GM12878 (cell line): ENCODE data around the gene RSPO4. TPM values are rescaled to one million over a fixed set of nuclear protein-coding genes. Genes with fewer than 3 reads are reported as not detected.

Source experiments
- ATAC-seq: fragments of 200-7000 bp; cut with Tn5 transposase; 3 replicates; pipeline ENCODE4 v1.9.1; 2020; ENCODE audit warnings: mild to moderate bottlenecking, moderate library complexity
- BruUV-seq: library from RNA; stranded (reverse); fragments of 400-500 nt; replicated peaks from 2 replicates; lab custom pipeline; 2021; lab: Mats Ljungman, UMichigan
- CTCF ChIA-PET: fragments of 300-600 bp; sonication (Branson Sonifier 250); formaldehyde crosslinking; extraction: SDS; loops from one replicate; lab custom pipeline; 2021; ENCODE audit warnings: inconsistent platforms; lab: Yijun Ruan, JAX
- POLR2A ChIA-PET: fragments of 350-600 bp; formaldehyde crosslinking; extraction: SDS; loops from one replicate; lab custom pipeline; 2021; ENCODE audit warnings: inconsistent platforms; lab: Charles Lee
- RAD21 ChIA-PET: fragments of 300-600 bp; sonication (Branson Sonifier 250); formaldehyde crosslinking; loops from one replicate; lab custom pipeline; 2023; ENCODE audit warnings: antibody characterized with exemption; ENCODE audit not compliant: unreplicated experiment; lab: Charles Lee
- SMC1A ChIA-PET: fragments of 300-600 bp; sonication (Branson Sonifier 250); formaldehyde crosslinking; loops from one replicate; lab custom pipeline; 2023; ENCODE audit not compliant: unreplicated experiment, uncharacterized antibody; lab: Charles Lee
- DNase-seq: peaks from one replicate; pipeline ENCODE4 v3.0.0-alpha.2; 2011; ENCODE audit warnings: low read depth, low spot score
- FAIRE-seq: peaks from 3 replicates; lab custom pipeline; 2011; peaks lifted over from hg19 to GRCh38; lab: Jason Lieb, UNC
- H2AFZ ChIP-seq: 2 replicates; pipeline ENCODE4 v1.6.0; 2011; ENCODE audit warnings: low read depth, low read length, control low read depth; ENCODE audit not compliant: control insufficient read depth
- H3K27ac ChIP-seq: 2 replicates; pipeline ENCODE4 v1.5.1; 2011; ENCODE audit warnings: control low read depth; ENCODE audit not compliant: control insufficient read depth, insufficient read depth
- H3K27me3 ChIP-seq, 2 experiments: replicated peaks in 1 of 2; 2 replicates each; pipeline versions ENCODE4 v1.6.0 to v1.6.1; 2011; ENCODE audit warnings: low read length in 1 of 2; ENCODE audit not compliant: control insufficient read depth in 2 of 2, insufficient read depth in 2 of 2
- H3K36me3 ChIP-seq, 2 experiments: 2 replicates each; pipeline ENCODE4 v1.5.1; 2011; ENCODE audit warnings: low read length in 1 of 2; ENCODE audit not compliant: control insufficient read depth in 2 of 2, insufficient read depth in 2 of 2
- H3K4me1 ChIP-seq: 2 replicates; pipeline ENCODE4 v1.6.1; 2011; ENCODE audit warnings: mild to moderate bottlenecking, low read length, moderate library complexity, mixed read lengths; ENCODE audit not compliant: control insufficient read depth, insufficient read depth
- H3K4me2 ChIP-seq: 2 replicates; pipeline ENCODE4 v1.6.0; 2011; ENCODE audit warnings: control low read depth; ENCODE audit not compliant: control insufficient read depth, insufficient read depth
- H3K4me3 ChIP-seq: fragments of 200-600 bp; sonication (generic); 2 replicates; pipeline ENCODE4 v1.5.1; 2016
- H3K79me2 ChIP-seq: 2 replicates; pipeline ENCODE4 v1.6.0; 2011; ENCODE audit warnings: low read length; ENCODE audit not compliant: control insufficient read depth, insufficient read depth
- H3K9ac ChIP-seq: 2 replicates; pipeline ENCODE4 v1.8.0; 2011; ENCODE audit warnings: low read length, control low read depth, mixed read lengths; ENCODE audit not compliant: control insufficient read depth, insufficient read depth
- H3K9me3 ChIP-seq: replicated peaks from 3 replicates; pipeline ENCODE4 v1.5.1; 2011; ENCODE audit warnings: mild to moderate bottlenecking, low read length; ENCODE audit not compliant: control insufficient read depth, insufficient read depth
- H4K20me1 ChIP-seq: 2 replicates; pipeline ENCODE4 v1.6.0; 2011; ENCODE audit not compliant: control insufficient read depth, insufficient read depth
- DPF2 ChIP-seq: fragments of 450-650 bp; IDR thresholded peaks from 2 replicates; pipeline ENCODE4 v1.6.1; 2017; ENCODE audit warnings: mild to moderate bottlenecking
- EP300 ChIP-seq, 2 experiments: fragments of 150-350 bp in 1 of 2; IDR thresholded peaks; 2 replicates each; pipeline ENCODE4 v1.6.1; 2011 to 2012; ENCODE audit warnings: low read depth in 2 of 2, low read length in 2 of 2, borderline replicate concordance in 1 of 2, improper control_type of control experiment in 1 of 2, inconsistent platforms in 1 of 2; ENCODE audit not compliant: control insufficient read depth in 1 of 2
- ESRRA ChIP-seq: IDR thresholded peaks from 2 replicates; pipeline ENCODE4 v1.6.1; 2012; ENCODE audit warnings: mild to moderate bottlenecking, low read length, improper control_type of control experiment
- HDAC2 ChIP-seq: fragments of 200-600 bp; sonication (generic); IDR thresholded peaks from 2 replicates; pipeline ENCODE4 v1.6.1; 2017
- HDAC6 ChIP-seq: fragments of 200-600 bp; sonication (generic); IDR thresholded peaks from one replicate; pipeline ENCODE4 v1.8.0; 2017; ENCODE audit warnings: antibody characterized with exemption; ENCODE audit not compliant: unreplicated experiment
- HSF1 ChIP-seq: fragments of 150-350 bp; IDR thresholded peaks from 2 replicates; pipeline ENCODE4 v1.6.1; 2014; ENCODE audit warnings: mild to moderate bottlenecking, low read depth, low read length
- JUND ChIP-seq: IDR thresholded peaks from 2 replicates; pipeline ENCODE4 v1.6.1; 2012; ENCODE audit warnings: low read depth, mild to moderate bottlenecking, low read length, improper control_type of control experiment, moderate library complexity
- LARP7 ChIP-seq: fragments of 450-650 bp; IDR thresholded peaks from 2 replicates; pipeline ENCODE4 v1.6.1; 2017; ENCODE audit warnings: mild to moderate bottlenecking
- MEF2B ChIP-seq: fragments of 450-650 bp; IDR thresholded peaks from 2 replicates; pipeline ENCODE4 v1.6.1; 2018; ENCODE audit warnings: mild to moderate bottlenecking, moderate library complexity; ENCODE audit not compliant: partially characterized antibody, poor library complexity, severe bottlenecking
- NR2C2 ChIP-seq: IDR thresholded peaks from 2 replicates; pipeline ENCODE4 v1.6.1; 2011; ENCODE audit warnings: borderline replicate concordance, low read depth; ENCODE audit not compliant: control insufficient read depth, insufficient read length
- PAX5 ChIP-seq: IDR thresholded peaks from 2 replicates; pipeline ENCODE4 v1.6.1; 2011; ENCODE audit warnings: low read depth, low read length, borderline replicate concordance
- PML ChIP-seq: IDR thresholded peaks from 2 replicates; pipeline ENCODE4 v1.6.1; 2012; ENCODE audit warnings: low read length, inconsistent platforms
- PRDM15 ChIP-seq: fragments of 450-650 bp; formaldehyde crosslinking; IDR thresholded peaks from 2 replicates; pipeline ENCODE4 v1.4.0; 2020; ENCODE audit warnings: mild to moderate bottlenecking, moderate library complexity
- RAD21 ChIP-seq: IDR thresholded peaks from 2 replicates; pipeline ENCODE4 v1.6.1; 2011; ENCODE audit warnings: mild to moderate bottlenecking, low read depth, low read length, moderate library complexity; ENCODE audit not compliant: insufficient read depth
- RAD51 ChIP-seq: fragments of 450-650 bp; IDR thresholded peaks from 2 replicates; pipeline ENCODE4 v1.6.1; 2016; ENCODE audit warnings: moderate library complexity, mild to moderate bottlenecking, inconsistent platforms
- RBBP5 ChIP-seq: fragments of 200-600 bp; sonication (generic); conservative IDR thresholded peaks from 2 replicates; pipeline ENCODE4 v1.6.1; 2016
- RELA ChIP-seq: fragments of 450-650 bp; IDR thresholded peaks from 2 replicates; pipeline ENCODE4 v1.8.0; 2014; ENCODE audit warnings: borderline replicate concordance; ENCODE audit not compliant: partially characterized antibody
- SIX5 ChIP-seq: IDR thresholded peaks from 2 replicates; pipeline ENCODE4 v1.6.1; 2011; ENCODE audit warnings: mild to moderate bottlenecking, low read depth, low read length, moderate library complexity; ENCODE audit not compliant: severe bottlenecking
- TCF7 ChIP-seq: IDR thresholded peaks from 2 replicates; pipeline ENCODE4 v1.6.1; 2014; ENCODE audit warnings: antibody characterized with exemption, borderline replicate concordance
- ZNF207 ChIP-seq: fragments of 450-650 bp; IDR thresholded peaks from 2 replicates; pipeline ENCODE4 v1.6.1; 2014; ENCODE audit warnings: antibody characterized with exemption, mild to moderate bottlenecking, borderline replicate concordance
- WGBS: methylation state at CpG from one replicate; pipeline ENCODE4 v1.1.6; 2016; ENCODE audit warnings: low lambda C conversion rate; ENCODE audit not compliant: insufficient replicate concordance, insufficient coverage; ENCODE audit errors: missing lambda C conversion rate; 5-methylcytosine and 5-hydroxymethylcytosine counted together
- in situ Hi-C: fragments of 300-500 bp; cut with MboI; formaldehyde crosslinking; loops from 9 replicates; pipeline ENCODE4 v1.14.3; 2018; ENCODE audit warnings: mixed read lengths
- intact Hi-C: fragments of 100-400 bp; cut with micrococcal nuclease; formaldehyde crosslinking; loops from one replicate; pipeline ENCODE4 v1.14.2; 2022; ENCODE audit not compliant: unreplicated experiment
- polyA plus RNA-seq, 11 experiments: library from polyadenylated mRNA; depleted of rRNA in 4 of 11; unstranded in 6 of 11; stranded (reverse) in 5 of 11; fragments of >200 nt; fragmentation: Nextera tagmentation in 4 of 11; fragmentation: Illumina TruSeq in 1 of 11; extraction: Ambion mirVana in 4 of 11; extraction: Trizol in 1 of 11; gene quantifications; 1 replicate in 1 of 11; 2 replicates in 10 of 11; pipeline versions ENCODE4 v1.2.1 to v1.2.3, GENCODE V29; 2011 to 2016; ENCODE audit warnings: inconsistent platforms in 2 of 11, missing spikeins in 2 of 11, low read depth in 1 of 11
- total RNA-seq, 4 experiments: library from RNA; depleted of rRNA in 3 of 4; stranded (reverse); fragments of >200 nt in 3 of 4; fragmentation: Illumina TruSeq in 1 of 4; extraction: Trizol in 1 of 4; gene quantifications; 2 replicates each; pipeline versions ENCODE4 v1.2.1 to v1.2.3, GENCODE V29; 2013 to 2021

RSPO4 gene
- total and polyA plus RNA-seq, 10 of the 15 experiments (the other 5 are each of a cell fraction or from before 2014, with no cell fraction given) = 0.06 TPM; not detected in 9

GRCh38 chr20:963795-964194 lies 38.3 kb downstream of the RSPO4 start (continued):
- TF ChIP-seq JUND (no peak), PAX5 (no peak), TCF7 (no peak), MEF2B (no peak)
- TF ChIP-seq, all 136 proteins: peak for 0

DNA sequence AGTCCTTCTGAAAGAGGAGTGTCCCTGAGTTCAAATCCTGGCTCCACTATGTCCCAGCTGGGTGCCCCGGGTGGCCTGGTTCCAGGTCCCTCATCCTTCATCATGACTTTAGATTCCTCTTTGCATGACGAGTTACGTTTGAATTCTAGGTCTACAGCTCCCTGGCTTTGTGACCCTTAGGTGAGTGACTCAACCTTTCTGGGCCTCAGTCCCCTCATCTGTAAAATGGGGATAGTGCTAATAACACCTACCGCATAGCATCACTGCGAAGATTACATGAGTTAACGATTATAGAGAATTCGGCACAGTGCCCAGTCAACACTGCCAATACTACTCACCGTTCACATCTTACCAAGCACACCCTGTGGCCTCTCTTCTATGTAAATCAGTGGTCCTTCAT lies 39.4 kb downstream of the RSPO4 start:
- Histone ChIP-seq H3K4me2 (no peak overlapping the region), H3K4me1 (no peaks in the 10 kb centered on the region), H3K9ac (no peak overlapping the region), H3K36me3 (no peaks in the 10 kb centered on the region), H4K20me1 (no peaks in the 10 kb centered on the region), H3K27ac (no peak overlapping the region), H3K79me2 (no peaks in the 10 kb centered on the region), H3K27me3 (no peaks in the 10 kb centered on the region; a peak in 2 of 4 replicates), H3K9me3 (no peaks in the 10 kb centered on the region), H2AFZ (no peak overlapping the region), H3K4me3 (no peak overlapping the region)
- ChIA-PET CTCF (interaction anchor here (0.6 kb wide), 1 partner anchor 145 kb away, joined by 3 read pairs; no protein-coding TSS in a partner anchor), RAD21 (no interaction called here), POLR2A (no interaction called here), SMC1A (no interaction called here)
- intact Hi-C loops (no loop called here), in situ Hi-C loops (no loop called here)
- FAIRE-seq (no peak), ATAC-seq (no peak), DNase-seq (no peak)
- TF ChIP-seq PRDM15 (CRISPR knock-in tag) = no peak
- no peak for TF ChIP-seq RAD51
- TF ChIP-seq NR2C2 = no peak
- no peak for TF ChIP-seq PAX5
- TF ChIP-seq RBBP5 = no peak
- no peak for TF ChIP-seq ZNF207
- no peak for TF ChIP-seq DPF2
- no peak for TF ChIP-seq HSF1
- no peak for TF ChIP-seq PML
- TF ChIP-seq EP300 (IDR thresholded peaks at IDR 0.05; ENCODE audit: borderline replicate concordance in 1 of 2, control insufficient read depth in 1 of 2, low read depth in 2 of 2, low read length in 2 of 2) = no peak
- TF ChIP-seq RAD21 = no peak
- TF ChIP-seq SIX5 = no peak
- no peak for TF ChIP-seq HDAC6
- no peak for TF ChIP-seq ESRRA
- TF ChIP-seq RELA = no peak
- TF ChIP-seq LARP7 = no peak
- no peak for TF ChIP-seq HDAC2
- 39% methylated on average over 8 of the region's 8 CpGs for WGBS
- no TSS peak for BruUV-seq
